ENCODE measurements around the gene NACC2.

NACC2 gene

DNA sequence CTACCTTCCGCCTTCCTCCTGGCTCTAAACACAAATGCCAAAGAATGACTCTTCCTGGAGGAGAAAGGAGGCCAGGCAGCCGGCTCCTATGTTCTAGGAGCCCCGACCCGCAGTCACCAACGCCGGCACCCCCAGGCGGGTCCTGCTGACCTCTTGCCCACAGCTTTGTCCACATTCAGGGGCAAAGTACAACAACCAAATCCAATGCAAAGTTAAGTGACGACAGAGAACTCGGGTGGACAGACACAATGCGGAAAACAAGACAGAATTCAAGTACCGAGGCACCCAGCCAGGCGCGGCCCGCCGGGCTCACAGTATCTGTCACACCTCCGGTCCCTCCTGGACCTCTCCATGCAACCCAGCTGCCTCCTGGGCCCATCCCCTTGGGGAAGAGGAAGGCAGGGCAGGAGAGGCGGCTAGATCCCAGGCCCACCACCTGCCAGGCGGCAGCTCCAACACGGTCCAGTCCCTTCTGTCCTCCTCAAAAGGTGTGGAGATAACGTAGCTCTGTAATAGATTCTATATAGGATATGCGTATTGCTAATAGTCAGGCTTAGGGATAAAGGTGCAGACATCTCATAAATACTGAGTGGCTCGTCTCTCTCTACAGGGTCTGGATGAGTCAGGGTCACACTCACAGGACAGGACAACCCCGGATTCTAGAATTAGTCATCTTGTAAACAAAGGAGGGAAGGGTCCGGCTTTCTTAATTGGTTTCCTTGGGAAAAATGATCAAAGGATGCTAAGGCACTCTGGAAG, 87.0 kb downstream of the NACC2 start:
- no peak for DNase-seq

- no peak for DNase-seq
Observed at GRCh38 chr9:136007276-136007933, 87.7 kb downstream of the NACC2 start.

GRCh38 chr9:136006169-136006568, 88.9 kb downstream of the NACC2 start:
- no peak for DNase-seq

- no peak for DNase-seq
Observed at GRCh38 chr9:136004712-136005111, 90.4 kb downstream of the NACC2 start.

DNA sequence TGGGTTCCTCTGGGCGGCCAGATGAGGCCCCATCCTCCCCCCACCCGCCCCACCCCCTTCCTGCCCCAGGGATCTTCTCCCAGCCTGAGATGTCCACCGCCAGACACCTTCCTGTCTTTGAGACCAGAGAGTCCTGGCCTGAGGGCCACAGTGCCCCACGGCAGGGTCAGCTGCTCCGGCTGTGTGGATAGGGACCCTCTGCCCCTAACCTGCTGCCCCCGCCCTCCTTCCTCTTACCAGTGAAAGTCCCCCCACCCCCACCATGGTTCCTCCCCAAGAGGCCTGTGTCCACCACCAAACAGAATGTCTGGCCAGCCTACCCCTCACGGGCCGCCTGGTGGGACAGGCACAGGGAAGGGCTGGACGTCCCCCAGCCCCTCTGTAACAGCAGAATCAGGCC, 90.9 kb downstream of the NACC2 start:
- no peak for DNase-seq

GRCh38 chr9:136003411-136004218, 91.5 kb downstream of the NACC2 start:
- DNase-seq, result no peak

- DNase-seq, result no peak
Observed at GRCh38 chr9:136002881-136003280, 92.2 kb downstream of the NACC2 start.

DNA sequence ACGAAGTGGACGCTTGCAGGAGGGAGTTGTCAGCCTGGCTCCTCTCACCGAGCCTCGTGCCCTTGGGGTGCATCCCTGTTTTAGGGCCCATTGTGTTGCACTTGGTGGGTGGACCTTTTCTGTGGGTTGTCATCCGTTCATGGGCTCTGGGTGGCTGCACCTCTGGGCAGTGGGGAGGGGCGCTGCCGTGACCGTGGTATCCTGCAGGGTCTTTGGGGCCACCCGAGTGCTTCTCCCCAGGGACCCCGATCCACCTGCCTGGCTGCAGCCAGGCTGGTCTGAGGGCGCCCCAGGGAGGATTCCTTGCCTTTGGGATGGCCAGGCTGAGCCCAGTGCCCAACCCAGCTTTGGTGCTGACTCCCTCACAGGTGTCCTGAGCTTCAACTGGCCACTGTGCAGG, 92.9 kb downstream of the NACC2 start:
- no peak for DNase-seq

DNA sequence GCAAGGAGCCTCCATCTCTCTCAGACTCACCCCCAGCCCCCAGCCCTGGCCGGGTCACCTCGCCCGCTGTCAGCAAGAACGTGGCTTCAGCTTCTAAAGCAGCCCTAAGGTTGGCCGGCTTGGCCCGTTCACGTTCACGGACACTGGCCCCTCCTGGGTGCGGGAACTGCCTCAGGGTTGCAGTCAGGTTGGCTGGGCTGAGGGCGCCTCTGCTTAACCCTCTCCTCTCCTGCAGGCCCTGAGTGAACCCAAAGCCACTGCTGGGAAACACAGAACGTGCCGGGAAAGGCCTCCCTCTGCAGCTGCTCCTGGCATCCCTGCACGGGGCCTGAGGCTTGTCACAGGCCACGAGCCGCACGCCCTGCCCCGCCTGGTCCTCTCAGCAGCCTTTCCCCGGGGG, 93.9 kb downstream of the NACC2 start:
- no peak for DNase-seq

DNA sequence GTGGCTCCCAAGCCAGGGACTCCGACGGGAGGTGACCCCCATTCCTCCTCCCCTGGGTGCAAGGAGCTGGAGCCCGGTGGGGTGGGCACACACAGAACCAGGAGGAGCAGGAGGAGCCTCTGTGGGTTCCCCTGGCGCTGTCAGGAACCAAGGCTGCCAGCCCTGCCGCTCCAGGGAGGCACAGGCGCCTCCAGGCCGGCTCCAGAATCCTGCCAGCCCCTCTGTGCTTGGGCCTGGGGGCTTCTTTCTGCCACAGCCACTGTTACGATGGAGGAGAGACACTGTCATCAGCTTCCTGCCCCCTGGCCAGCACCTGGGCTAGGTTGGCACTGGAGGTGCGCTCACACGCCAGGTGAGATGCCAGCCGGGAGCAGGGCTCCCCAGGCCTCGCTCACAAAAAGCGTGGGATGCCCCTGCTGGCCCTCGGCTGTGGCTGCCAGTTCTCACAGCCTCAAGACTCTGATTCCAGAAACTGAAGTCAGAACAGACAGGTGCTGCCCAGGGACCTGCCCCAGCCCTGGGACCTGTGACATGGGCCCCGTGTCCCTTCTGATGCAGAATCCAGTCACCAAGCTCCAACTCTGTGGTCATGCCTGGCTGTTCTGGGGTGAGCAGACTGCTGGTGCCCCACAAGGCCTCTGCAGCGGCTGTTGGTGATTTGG, 96.5 kb downstream of the NACC2 start:
- DNase-seq, result no peak

- no peak for DNase-seq
Observed at GRCh38 chr9:135998016-135998380, 97.1 kb downstream of the NACC2 start.

DNA sequence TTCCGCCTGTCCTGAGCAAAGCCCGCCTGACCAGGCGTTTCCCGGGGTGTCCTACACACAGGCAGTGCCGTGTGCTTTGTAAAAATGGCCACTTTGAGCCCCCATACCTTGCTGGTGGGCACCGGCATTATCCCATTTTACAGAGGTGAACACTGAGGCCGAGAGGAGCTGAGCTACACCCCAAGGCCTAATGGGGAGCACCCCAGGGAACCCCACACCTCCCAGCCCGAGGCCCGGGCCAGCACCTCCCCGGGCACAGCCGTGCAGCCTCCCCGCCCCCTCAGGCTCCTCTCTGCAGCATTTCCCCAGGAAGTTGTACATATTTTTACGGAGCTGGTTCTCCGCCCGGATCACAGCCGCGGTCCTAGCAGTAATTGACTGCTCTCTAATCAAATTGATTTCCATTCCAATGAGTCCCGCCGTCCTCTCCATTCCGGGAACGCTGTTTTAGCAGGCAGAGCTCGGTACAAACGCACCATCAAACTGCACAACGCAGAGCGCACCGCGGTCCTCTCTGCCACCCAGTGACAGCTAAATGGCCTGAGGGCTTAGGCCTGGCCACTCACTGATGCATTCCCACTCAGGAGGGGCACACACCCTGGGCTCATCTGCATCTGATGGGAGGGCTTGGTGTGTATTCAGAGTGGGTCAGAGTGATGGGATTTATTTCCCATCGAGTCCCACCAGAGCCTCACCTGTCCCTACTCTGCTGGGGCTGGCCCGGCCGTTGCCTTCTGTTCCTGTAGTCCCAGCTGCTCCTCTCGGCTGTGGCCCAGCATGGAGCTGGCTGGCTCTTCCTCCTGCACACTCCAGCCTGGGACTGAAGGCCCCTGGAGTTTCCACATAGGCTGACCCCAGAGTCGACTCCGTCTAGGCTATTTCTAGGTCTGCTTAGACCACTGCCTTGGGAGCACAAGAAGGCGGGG, 97.7 kb downstream of the NACC2 start:
- no peak for DNase-seq

GRCh38 chr9:135995816-135996215, 99.3 kb downstream of the NACC2 start:
- DNase-seq, result no peak

- peak; percentile 12 for DNase-seq
Observed at GRCh38 chr9:135994501-135995192, 100.4 kb downstream of the NACC2 start.

DNA sequence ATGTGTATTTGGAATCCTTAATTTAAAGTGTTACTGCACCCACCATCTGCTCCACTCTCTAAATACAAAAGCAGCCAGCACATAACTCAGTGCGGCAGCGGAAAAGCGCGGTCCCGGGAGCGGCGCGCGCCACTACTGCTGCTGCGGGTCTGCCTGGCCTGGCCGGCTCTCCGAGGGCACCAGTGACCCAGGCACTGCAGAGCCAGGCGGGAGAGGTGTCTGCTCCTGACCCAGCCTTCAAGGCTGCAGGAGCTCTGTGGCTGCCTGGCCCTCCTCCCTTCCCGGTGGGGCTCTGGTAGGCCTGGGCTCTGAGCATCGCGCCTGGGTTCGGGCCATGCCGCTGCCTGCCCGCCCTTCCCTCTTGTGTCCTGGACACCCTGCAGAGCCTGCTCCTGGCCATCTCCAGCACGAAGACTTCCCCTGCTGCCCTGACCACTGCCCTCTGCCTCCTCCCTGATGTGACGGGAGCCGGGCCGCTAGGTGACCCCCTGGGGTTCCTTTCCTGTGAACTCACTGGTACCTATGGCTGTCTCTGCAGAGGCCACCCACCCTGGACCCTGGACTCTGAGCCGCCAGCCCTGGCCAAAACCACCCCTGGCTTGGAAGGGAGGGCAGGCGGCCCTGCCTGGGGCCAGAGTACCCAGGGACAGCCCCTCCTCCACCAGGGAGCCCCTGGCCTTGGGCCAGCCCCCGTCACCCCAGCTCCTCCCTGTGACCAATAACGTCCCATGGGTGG, 101.2 kb downstream of the NACC2 start:
- no peak for DNase-seq

GRCh38 chr9:135993409-135993742, 101.7 kb downstream of the NACC2 start:
- DNase-seq, result no peak

DNA sequence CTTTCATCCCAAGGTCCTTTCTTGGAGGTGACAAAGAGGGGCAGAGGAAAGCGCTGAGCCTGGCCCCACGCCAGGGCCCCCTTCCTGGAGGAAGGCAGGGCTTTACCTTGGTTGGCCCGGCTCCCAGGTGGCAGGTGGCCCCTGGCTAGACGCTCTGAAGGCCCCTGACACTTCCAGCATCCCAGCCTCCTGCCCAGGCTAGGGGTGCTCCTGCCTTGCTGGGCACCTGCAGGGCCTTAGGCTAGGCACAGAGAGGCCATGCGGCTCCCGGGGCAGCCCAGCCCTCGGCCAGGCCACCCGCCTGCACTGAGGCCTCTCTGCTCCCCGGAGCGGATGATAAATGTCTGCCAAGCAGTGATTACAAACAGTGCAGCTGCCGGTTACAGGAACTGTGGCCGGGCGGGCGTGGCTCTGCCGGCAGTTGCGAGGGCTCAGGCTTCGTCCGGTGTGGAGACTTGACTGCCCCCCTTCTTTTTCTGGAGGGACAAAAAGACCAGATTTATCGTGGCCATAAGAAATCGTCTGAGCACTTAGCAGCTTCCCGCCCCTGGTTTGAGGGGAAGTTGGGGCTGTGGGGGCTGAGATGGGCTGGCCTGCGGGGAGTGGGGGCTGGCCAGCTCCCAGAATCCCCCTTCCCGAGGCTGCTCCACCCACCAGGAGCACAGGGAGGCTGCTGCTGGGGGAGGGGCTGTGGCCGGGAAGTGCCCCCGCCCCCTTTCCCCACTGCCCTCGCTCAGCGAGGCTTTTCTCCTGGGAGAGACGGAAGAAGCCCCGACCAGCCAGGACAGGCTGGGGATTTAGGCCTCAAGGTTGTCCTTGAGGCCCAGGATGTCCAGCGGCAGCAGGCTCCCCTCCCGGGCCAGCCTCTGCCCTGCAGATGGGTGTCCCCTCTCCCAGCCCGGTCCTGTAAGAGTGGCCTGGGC, 102.3 kb downstream of the NACC2 start:
- DNase-seq, result peak; percentile 87

- DNase-seq, result no peak
Observed at GRCh38 chr9:135991771-135992170, 103.3 kb downstream of the NACC2 start.

Measured in suppressor macrophage treated with lipopolysaccharide for 4 hours (primary cell).